Measurements from ENCODE around the gene MINDY2.

The MINDY2 gene, protein sequence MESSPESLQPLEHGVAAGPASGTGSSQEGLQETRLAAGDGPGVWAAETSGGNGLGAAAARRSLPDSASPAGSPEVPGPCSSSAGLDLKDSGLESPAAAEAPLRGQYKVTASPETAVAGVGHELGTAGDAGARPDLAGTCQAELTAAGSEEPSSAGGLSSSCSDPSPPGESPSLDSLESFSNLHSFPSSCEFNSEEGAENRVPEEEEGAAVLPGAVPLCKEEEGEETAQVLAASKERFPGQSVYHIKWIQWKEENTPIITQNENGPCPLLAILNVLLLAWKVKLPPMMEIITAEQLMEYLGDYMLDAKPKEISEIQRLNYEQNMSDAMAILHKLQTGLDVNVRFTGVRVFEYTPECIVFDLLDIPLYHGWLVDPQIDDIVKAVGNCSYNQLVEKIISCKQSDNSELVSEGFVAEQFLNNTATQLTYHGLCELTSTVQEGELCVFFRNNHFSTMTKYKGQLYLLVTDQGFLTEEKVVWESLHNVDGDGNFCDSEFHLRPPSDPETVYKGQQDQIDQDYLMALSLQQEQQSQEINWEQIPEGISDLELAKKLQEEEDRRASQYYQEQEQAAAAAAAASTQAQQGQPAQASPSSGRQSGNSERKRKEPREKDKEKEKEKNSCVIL

GRCh38 chr15:58770857-58771620 is at the start of gene MINDY2:
Gene MINDY2, plus strand, starts transcription at chr15:58771302. Its CDS starts 94 bp downstream, at chr15:58771396.
- DNase-seq (ENCODE audit: low spot score), result peak; percentile 98

DNA sequence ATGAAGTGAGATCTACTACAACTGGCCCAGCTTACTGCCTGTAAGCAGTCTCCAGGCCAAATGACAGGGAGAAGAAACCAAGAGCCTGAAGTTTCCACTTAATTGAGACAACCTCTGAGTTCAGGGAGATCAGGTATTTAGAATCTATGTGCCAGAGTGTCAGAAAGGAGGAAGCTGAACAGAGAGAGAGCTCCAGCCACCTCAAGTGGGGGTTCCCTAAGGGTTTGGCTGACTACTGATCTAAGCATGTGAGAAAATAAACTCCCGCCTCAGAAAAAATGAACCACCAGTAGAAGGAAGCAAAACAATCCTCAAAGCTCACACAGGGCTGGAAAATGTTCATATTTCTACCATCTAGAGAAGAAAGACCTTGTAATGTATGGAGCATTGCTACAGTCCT is 46.6 kb upstream of the MINDY2 start:
- peak; percentile 32 for DNase-seq (ENCODE audit: low spot score)

DNA sequence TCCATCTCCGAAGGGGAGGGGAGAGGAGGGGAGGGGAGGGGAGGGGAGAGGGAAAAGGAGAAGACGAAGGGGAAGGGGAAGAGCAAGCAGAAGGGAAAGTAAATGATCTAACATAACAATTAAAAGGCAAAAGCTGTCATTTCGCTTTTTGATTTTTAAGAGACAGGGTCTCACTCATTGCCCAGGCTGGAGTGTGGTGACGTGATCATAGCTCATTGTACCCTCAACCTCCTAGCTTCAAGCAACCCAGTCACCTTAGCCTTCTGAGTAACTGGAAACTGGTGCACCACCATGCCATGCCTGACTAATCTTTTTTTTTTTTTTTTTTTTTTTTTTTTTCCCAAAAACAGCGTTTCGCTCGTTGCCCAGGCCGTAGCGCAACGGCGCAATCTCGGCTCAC is 44.2 kb upstream of the MINDY2 start:
- no peak for DNase-seq (ENCODE audit: low spot score)

GRCh38 chr15:58731756-58732535 is 39.2 kb upstream of the MINDY2 start:
- peak; percentile 88 for DNase-seq (ENCODE audit: low spot score)

GRCh38 chr15:58732625-58733363 is 38.3 kb upstream of the MINDY2 start:
- no peak for DNase-seq (ENCODE audit: low spot score)

- DNase-seq (ENCODE audit: low spot score), result no peak
Observed at GRCh38 chr15:58734859-58735258, 36.2 kb upstream of the MINDY2 start.

GRCh38 chr15:58736018-58736643 is 35.0 kb upstream of the MINDY2 start:
- DNase-seq (ENCODE audit: low spot score), result no peak

GRCh38 chr15:58737298-58737697 is 33.8 kb upstream of the MINDY2 start:
- DNase-seq (ENCODE audit: low spot score), result no peak

DNA sequence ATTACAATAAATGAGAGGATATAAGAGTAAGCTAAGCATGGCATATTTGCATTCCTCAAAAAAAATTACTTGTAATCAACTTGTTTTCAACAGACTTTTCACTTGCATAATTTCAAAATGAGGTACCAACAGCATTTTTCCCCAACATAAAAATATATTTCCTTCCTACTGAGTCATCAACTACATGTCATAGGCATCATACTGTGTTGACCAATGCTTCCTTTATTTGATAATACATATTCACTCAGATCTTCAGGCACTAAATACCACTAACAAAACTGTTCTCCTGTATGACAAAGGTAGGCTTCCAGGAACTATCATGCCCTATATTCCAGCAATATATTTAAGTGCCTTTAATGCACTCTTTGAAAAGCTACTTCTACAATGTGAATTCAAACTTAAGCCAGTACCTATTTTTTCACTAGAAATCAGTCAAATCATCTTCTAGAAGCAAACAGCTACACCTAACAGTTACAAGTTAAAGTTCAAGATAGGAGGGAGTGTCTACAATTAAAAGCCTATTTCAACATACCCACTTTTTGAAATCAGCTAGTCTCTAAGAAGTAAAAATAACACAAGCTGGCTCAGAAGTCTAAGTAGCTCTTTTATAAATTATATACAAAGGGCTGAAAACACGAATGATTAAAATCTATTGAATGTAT is 32.9 kb upstream of the MINDY2 start:
- peak; percentile 16 for DNase-seq (ENCODE audit: low spot score)

GRCh38 chr15:58740436-58740835 is 30.7 kb upstream of the MINDY2 start:
- DNase-seq (ENCODE audit: low spot score), result no peak

- DNase-seq (ENCODE audit: low spot score), result no peak
Observed at GRCh38 chr15:58741032-58741431, 30.1 kb upstream of the MINDY2 start.

GRCh38 chr15:58742022-58742813 is 28.9 kb upstream of the MINDY2 start:
- no peak for DNase-seq (ENCODE audit: low spot score)

DNA sequence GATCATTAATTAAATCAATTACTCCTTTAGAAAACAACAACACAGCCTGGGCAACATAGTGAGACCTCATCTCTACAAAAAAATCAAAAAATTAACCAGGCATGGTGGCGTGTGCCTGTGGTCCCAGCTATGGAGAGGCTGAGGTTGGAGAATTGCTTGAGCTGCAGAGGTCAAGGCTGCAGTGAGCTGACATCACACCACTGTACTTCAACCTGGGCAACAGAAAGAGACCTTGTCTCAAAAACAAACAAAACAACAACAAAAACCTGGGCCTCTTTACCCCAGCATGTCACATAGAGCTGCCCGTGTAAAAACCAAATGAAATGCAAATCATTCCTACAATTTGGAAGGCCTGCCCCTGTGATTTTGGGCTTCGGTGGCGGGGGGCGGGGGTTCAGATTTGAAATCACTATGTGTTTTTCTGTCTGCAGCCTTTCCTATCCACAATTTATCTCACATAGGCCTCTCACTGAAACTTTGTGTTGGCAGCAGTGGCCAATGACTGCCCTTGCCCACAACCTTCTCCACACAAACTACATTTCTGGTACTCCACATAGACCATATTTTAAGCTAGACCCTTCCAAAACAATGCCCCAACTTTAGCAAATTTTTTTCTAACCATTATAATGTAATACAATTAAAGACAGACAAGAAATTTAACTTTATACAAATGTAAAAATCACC is 28.1 kb upstream of the MINDY2 start:
- no peak for DNase-seq (ENCODE audit: low spot score)

GRCh38 chr15:58746174-58746573 is 24.9 kb upstream of the MINDY2 start:
- DNase-seq (ENCODE audit: low spot score), result no peak

DNA sequence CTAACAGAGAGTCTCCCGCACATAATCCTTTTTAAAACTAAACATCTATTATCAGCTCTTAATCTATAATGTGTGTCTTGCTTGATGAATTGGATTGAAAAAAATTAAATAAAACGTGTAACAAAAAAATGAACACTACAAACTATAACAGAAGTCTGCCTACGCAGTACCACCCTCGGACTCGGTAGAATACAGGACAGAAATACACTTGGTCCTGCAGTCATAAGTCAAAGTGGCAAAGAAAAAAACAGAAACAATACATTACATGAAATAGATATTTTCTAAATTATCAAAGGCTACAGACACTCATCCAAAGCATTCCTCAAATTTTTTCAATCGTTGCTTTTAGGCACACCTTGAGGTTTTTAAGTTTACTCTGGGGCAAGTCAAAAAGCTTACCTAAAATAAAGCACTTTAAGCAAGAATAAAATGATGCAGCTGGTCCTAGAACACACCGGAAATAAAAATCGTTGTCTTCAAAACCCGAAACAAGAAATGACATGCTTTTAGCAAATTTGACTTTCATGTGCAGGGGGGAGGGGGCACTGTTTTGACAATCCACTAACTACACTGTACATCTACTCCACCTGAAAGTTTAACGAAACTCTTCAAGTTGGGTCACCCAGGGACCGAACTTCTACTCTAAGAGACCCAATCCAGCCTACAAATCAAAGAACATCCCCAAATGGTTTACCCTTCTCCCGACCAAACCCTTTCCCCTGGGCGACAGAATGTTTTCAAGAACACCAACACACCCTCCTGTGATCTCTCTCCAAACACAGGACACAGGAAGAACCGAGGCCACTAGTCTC is 22.9 kb upstream of the MINDY2 start:
- DNase-seq (ENCODE audit: low spot score), result no peak

DNA sequence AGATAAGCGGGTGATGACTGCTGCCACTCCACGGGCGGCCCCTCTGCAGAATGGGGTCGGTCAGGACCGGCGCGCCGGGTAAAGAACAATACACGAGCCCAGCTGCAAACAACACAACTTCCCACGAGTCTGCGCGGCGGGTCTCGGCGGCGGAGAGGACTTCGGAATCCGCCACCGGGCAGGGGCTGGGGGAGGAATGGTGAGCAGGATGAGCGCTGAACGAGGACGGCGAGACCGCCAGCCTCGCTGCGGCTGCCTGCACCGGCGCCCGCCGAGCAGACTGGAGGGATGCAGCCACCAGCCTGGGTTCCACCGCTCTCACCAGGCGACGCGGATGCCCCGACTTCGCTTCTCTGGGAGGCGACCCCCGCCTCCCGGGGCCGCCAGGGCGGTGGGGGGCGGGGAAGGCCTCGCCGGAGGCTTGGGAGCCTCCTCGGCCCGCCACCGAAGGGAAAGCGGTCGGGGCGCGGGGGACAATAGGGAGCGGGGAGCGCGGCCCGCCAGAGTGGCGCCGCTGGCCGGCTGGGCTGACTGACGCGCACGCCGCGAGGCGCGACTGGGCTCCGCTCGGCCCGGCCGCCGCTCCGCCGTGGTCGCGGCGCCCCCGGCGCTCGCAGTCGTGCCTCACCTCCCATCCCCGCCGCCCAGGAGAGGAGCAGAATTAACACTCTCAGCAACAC is 22.1 kb upstream of the MINDY2 start:
- peak; percentile 61 for DNase-seq (ENCODE audit: low spot score)

Measured in AG20443 (cell line).